NCI-H82 (cell line): ENCODE data around the gene KCNMB3.

Experiments used
- DNase-seq: peaks from one replicate; lab custom pipeline; 2025; lab: John Stamatoyannopoulos, UW

Gene KCNMB3

GRCh38 chr3:179196098-179196497 lies 54.8 kb downstream of the KCNMB3 start:
- DNase-seq: no peak

GRCh38 chr3:179194931-179195330 lies 56.0 kb downstream of the KCNMB3 start:
- no peak for DNase-seq
